ENCODE measurements around the gene MGAT1.

The MGAT1 gene

GRCh38 chr5:180823940-180824629 lies 21.5 kb upstream of the MGAT1 start:
- no peak for DNase-seq

- no peak for DNase-seq
Observed at GRCh38 chr5:180823346-180823745, 20.7 kb upstream of the MGAT1 start.

GRCh38 chr5:180821538-180821937 lies 18.9 kb upstream of the MGAT1 start:
- DNase-seq, result no peak

GRCh38 chr5:180820788-180821321 lies 18.2 kb upstream of the MGAT1 start:
- no peak for DNase-seq

GRCh38 chr5:180818677-180819341 lies 16.2 kb upstream of the MGAT1 start:
- no peak for DNase-seq

- no peak for DNase-seq
Observed at GRCh38 chr5:180817893-180818674, 15.5 kb upstream of the MGAT1 start.

- DNase-seq, result peak; percentile 27
Observed at GRCh38 chr5:180816608-180817534, 14.3 kb upstream of the MGAT1 start.

GRCh38 chr5:180815293-180815917 lies 12.8 kb upstream of the MGAT1 start:
- no peak for DNase-seq

- no peak for DNase-seq
Observed at GRCh38 chr5:180813420-180813819, 10.8 kb upstream of the MGAT1 start.

- no peak for DNase-seq
Observed at GRCh38 chr5:180811623-180812124, 9.1 kb upstream of the MGAT1 start.

- no peak for DNase-seq
Observed at GRCh38 chr5:180810959-180811622, 8.5 kb upstream of the MGAT1 start.

GRCh38 chr5:180810210-180810958 lies 7.8 kb upstream of the MGAT1 start:
- peak; percentile 62 for DNase-seq

GRCh38 chr5:180809403-180810209 lies 7.0 kb upstream of the MGAT1 start:
- DNase-seq, result peak; percentile 82

- DNase-seq, result no peak
Observed at GRCh38 chr5:180808461-180809000, 5.9 kb upstream of the MGAT1 start.

- DNase-seq, result no peak
Observed at GRCh38 chr5:180807654-180808414, 5.2 kb upstream of the MGAT1 start.

- no peak for DNase-seq
Observed at GRCh38 chr5:180807046-180807445, 4.4 kb upstream of the MGAT1 start.

- DNase-seq, result no peak
Observed at GRCh38 chr5:180806351-180807011, 3.9 kb upstream of the MGAT1 start.

- DNase-seq, result no peak
Observed at GRCh38 chr5:180804129-180804618, 1.6 kb upstream of the MGAT1 start.
